ENCODE measurements around the gene IL13.

- TF ChIP-seq, protein P1, sequence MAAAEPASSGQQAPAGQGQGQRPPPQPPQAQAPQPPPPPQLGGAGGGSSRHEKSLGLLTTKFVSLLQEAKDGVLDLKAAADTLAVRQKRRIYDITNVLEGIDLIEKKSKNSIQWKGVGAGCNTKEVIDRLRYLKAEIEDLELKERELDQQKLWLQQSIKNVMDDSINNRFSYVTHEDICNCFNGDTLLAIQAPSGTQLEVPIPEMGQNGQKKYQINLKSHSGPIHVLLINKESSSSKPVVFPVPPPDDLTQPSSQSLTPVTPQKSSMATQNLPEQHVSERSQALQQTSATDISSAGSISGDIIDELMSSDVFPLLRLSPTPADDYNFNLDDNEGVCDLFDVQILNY (CRISPR knock-in tag; IDR thresholded peaks at IDR 0.05): no peak
- no peak for TF ChIP-seq MAX (CRISPR knock-in tag; IDR thresholded peaks at IDR 0.05)
- no peak for TF ChIP-seq ZBTB43 (CRISPR knock-in tag; IDR thresholded peaks at IDR 0.05)
- TF ChIP-seq USF2 (CRISPR knock-in tag; IDR thresholded peaks at IDR 0.05): no peak
- TF ChIP-seq, protein P2, sequence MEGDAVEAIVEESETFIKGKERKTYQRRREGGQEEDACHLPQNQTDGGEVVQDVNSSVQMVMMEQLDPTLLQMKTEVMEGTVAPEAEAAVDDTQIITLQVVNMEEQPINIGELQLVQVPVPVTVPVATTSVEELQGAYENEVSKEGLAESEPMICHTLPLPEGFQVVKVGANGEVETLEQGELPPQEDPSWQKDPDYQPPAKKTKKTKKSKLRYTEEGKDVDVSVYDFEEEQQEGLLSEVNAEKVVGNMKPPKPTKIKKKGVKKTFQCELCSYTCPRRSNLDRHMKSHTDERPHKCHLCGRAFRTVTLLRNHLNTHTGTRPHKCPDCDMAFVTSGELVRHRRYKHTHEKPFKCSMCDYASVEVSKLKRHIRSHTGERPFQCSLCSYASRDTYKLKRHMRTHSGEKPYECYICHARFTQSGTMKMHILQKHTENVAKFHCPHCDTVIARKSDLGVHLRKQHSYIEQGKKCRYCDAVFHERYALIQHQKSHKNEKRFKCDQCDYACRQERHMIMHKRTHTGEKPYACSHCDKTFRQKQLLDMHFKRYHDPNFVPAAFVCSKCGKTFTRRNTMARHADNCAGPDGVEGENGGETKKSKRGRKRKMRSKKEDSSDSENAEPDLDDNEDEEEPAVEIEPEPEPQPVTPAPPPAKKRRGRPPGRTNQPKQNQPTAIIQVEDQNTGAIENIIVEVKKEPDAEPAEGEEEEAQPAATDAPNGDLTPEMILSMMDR (IDR thresholded peaks at IDR 0.05): no peak
- TF ChIP-seq NR2C2 (CRISPR knock-in tag; IDR thresholded peaks at IDR 0.05): no peak
- no peak for TF ChIP-seq FOXP1 (CRISPR knock-in tag; IDR thresholded peaks at IDR 0.05; ENCODE audit: borderline replicate concordance)
- no peak for TF ChIP-seq PRDM15 (CRISPR knock-in tag; IDR thresholded peaks at IDR 0.05)
- no peak for TF ChIP-seq ETV6 (CRISPR knock-in tag; IDR thresholded peaks at IDR 0.05)
These were observed 34.6 kb downstream of the IL13 start for GRCh38 chr5:132692632-132692967.

All from WTC11 (cell line).